HG02840 (cell line): ENCODE results near the gene KAZN.

Source experiments
- ATAC-seq: cut with Tn5 transposase; IDR thresholded peaks from one replicate; pipeline ENCODE4 v1.9.1; 2021; ENCODE audit warnings: mild to moderate bottlenecking, moderate library complexity, moderate number of reproducible peaks; ENCODE audit not compliant: unreplicated experiment, low FRiP score

KAZN gene

GRCh38 chr1:15089258-15089992 lies 490.9 kb downstream of the KAZN start:
- no peak for ATAC-seq

- ATAC-seq, result no peak
Measured at GRCh38 chr1:15090373-15090772, 491.9 kb downstream of the KAZN start.

GRCh38 chr1:15094056-15094455 lies 495.6 kb downstream of the KAZN start:
- ATAC-seq, result no peak

- no peak for ATAC-seq
Measured at GRCh38 chr1:15094719-15095495, 496.4 kb downstream of the KAZN start.

- no peak for ATAC-seq
Measured at GRCh38 chr1:15095496-15095875, 497.0 kb downstream of the KAZN start.

- no peak for ATAC-seq
Measured at GRCh38 chr1:15096293-15096692, 497.8 kb downstream of the KAZN start.

GRCh38 chr1:15098176-15099125 lies 500.0 kb downstream of the KAZN start:
- ATAC-seq, result no peak

- no peak for ATAC-seq
Measured at GRCh38 chr1:15099441-15100120, 501.1 kb downstream of the KAZN start.

GRCh38 chr1:15100121-15100879 lies 501.8 kb downstream of the KAZN start:
- ATAC-seq, result no peak

GRCh38 chr1:15100880-15101760 lies 502.6 kb downstream of the KAZN start:
- no peak for ATAC-seq

GRCh38 chr1:15101801-15102200 lies 503.3 kb downstream of the KAZN start:
- ATAC-seq, result no peak

- ATAC-seq, result no peak
Measured at GRCh38 chr1:15102646-15103045, 504.2 kb downstream of the KAZN start.

GRCh38 chr1:15103211-15103610 lies 504.7 kb downstream of the KAZN start:
- no peak for ATAC-seq

GRCh38 chr1:15103906-15104305 lies 505.4 kb downstream of the KAZN start:
- ATAC-seq, result no peak

- no peak for ATAC-seq
Measured at GRCh38 chr1:15104768-15105167, 506.3 kb downstream of the KAZN start.

- ATAC-seq, result no peak
Measured at GRCh38 chr1:15106608-15107007, 508.1 kb downstream of the KAZN start.

GRCh38 chr1:15107058-15107687 lies 508.7 kb downstream of the KAZN start:
- no peak for ATAC-seq

GRCh38 chr1:15107911-15108310 lies 509.4 kb downstream of the KAZN start:
- ATAC-seq, result no peak
